ENCODE results near the gene DUSP1.

- TF ChIP-seq POLR2A (IDR thresholded peaks at IDR 0.05) (no peak), CTCF (IDR thresholded peaks at IDR 0.05) (no peak)
Observed at GRCh38 chr5:172768573-172769341, 2.2 kb downstream of the DUSP1 start.

Data from testis (tissue), 2 donors.